AG08396 (cell line): ENCODE data around the gene ARHGAP28.
A peak's percentile ranks its signal among the peaks of the same experiment; 100 is the strongest.

Experiments used
- DNase-seq: peaks from one replicate; pipeline ENCODE4 v3.0.0; 2012; ENCODE audit warnings: low spot score, mixed read lengths

ARHGAP28 gene

DNA sequence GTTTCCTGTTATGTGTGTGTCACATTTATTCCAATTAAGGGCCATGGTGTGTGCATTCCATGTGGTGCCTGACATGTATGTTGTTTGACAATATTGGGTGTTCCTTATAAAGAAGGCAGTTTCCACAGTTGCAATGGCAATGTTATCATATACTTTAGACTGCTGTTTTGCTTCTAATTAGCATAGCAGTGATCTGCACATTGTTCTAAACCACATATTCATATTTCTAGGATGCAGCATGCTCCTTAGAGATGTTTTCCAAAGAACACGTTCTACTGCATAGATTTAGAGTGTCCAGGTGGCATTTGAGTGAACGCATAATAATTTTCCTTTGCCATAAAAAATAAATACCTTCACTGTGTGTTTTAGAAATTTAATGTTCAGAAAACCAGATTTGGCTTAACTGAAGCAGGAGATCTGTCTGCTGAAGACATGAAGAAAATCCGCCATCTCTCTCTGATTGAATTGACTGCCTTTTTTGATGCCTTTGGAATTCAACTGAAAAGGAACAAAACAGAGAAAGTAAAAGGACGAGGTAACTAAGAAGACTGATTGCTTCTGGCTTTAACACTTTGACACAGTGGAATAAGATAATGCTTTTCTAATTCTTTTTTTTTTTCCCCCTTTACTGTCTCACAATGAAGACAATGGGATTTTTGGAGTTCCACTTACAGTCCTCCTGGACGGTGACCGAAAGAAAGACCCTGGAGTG, 143.7 kb downstream of the ARHGAP28 start:
- DNase-seq, result no peak

DNA sequence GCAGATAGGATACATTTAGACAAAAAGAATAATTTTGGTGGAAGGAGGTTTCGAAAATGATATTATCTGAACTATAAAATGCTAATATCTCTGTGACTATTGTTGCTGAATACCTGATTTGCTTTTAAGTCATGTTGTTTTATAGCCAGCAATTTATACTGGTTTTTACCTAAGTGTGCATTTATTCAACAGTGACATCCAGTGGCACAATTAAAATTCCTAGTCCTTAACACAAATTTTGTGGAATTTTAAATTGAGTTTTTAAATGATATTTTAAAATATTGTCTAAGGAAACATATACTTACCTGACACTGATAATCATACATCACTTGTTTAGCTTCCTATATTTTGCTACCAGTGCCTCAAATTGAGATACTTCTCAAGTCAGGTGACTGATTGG, 144.8 kb downstream of the ARHGAP28 start:
- no peak for DNase-seq

DNA sequence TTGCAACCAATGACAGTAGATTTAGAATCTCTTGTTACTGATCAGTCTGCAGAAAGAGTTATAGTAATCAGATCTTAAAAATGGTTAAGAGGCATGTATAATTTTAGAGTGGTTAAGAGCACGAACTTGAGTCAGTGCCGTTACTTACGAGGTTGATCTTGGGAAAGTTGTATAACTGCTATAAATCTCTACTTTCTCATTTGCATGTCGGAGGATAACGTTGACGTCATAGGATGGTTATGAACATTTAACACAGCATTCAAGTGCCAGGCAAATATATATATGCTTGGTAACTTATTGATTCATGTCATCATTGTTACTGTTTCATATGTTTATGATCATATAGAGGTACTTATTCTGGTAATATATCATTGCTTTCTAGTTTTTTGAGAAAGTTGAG, 146.2 kb downstream of the ARHGAP28 start:
- DNase-seq, result no peak

DNA sequence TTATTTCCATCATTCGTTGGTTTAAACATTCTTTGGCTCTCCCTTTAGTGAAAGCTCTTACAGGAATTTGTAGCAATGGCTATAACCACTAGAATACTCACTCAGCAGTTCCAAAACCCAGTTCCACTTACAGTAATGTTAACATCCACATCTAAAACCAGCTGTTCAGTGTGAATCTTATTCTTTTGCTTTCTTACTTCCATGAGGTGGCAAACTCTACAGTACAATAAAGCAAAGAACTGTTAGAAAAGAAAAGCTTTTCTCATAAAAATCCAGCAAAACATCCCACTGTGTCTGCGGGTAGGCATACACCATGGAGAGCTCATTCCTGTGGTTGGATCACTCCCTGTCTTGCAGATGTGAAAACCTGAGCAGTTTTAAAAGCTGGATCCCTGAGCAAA, 147.1 kb downstream of the ARHGAP28 start:
- DNase-seq, result no peak

DNA sequence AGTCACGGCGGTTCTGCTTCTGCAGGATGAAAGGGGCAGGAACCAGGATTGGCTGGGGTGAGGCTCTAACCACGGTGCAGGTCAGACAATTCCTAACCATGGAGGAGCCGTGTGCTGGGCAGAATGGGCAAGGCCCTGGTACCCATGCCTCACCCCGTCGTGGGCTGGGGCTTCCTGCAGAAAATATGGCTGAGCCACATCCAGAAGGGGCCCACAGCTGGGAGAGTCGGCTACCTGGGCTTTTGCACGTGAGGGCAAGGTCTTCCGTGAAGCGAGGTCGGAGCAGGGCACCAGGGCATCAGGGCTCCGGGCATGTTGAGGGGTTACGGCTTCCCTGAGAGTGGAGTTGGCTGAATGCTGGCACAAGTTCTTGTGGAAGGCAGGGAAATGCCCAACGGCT, 147.8 kb downstream of the ARHGAP28 start:
- no peak for DNase-seq

DNA sequence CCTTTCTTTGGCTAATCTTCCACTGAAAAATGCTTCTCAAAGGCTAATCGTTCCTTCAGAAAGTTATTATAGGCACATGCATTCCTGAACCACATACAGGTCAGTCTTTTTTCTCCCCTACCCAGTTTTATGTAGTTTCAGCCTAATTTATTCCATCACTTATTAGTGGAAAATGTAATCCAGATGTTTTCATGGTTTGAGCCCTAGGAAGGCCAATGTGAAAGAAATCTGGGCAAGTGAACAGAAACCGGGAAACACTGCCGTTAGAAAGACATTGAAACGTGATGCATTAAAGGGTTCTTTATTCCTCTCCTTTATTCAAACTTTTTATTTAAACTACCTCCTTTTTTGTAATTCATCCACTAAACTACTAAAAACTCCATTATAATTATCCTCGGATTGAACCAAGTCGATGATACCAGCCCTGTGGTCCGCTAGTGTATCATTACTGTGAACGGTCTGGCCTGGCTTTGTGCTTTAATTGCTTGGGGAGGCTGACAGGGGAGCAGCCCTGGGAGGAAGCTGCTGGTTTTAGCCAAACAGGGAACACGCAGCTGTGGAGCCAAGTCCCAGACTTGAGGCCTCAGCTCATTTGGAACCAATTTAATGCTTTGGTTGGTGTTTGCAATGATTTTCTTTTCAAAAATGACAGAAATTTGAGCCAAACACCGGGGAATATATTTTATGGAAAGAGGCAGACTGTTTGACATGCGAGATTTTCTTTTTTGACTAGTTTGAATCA, 149.2 kb downstream of the ARHGAP28 start:
- DNase-seq, result no peak

DNA sequence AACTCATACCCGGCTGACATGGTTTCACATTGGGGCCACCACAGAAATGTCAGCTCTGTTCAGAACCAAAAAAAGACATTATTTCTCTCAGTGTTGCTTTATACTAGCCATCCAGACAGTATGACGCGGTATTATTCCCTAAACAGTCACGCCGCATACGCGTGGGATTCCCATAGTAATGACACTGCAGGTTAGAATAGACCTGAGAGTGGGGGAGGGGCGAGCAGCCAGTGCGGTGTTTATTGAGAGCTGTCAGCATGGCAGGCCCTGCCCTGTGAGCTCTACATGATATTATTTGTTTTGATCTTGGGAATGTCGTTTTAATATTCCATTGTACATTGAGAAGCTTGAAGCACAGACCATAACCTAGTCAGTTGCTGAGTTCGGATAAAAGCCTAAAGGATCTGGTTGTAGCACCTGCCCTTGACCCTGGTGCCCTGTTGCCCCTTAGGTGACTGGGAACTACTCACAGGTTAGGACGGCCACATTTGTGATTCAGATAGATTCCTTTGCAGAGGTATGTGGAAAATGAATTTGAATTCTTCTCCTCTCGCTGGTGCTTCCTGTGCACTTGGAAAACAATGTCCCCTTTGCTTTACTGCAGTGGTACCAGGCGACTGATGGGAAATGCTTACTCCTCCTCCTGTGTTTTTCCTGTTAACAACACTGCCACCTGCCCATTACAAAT, 150.1 kb downstream of the ARHGAP28 start:
- DNase-seq, result no peak

DNA sequence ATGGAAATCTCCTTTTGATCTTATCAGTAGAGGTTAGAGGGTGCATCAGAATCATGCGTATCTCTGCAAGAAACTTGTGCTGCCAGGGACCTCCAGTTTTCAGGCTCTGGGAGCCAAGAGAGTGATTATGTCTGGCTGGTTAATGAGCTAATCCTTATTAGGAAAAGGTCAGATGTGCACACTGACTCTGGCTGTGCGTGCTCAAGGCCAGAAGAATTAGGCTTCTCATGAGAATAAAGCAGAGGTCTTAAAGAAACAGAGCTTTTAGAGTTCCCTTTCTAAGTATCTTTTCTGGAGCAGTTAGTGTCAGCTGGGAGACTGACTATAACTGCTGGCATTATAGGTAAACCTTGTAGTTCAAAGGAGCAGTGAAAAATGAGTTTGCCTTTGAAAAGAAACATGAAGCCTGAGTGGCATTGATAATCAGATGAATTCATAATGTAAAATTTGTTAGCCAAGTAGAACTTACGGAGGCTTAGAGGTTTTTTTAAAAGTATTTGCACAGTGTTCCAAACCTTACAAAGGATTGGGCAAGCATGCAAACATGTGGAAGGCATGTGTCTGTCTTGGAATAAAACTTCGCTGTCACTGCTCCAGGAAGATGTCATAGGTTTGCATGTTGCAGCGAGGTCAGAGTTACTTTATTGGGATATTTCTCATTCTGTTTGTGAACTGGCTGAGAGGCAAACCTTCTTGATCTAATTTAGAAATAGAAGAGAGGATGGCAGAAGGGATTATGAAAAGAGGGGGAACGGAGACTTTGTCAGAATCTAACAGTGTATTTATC, 151.7 kb downstream of the ARHGAP28 start:
- DNase-seq, result no peak

DNA sequence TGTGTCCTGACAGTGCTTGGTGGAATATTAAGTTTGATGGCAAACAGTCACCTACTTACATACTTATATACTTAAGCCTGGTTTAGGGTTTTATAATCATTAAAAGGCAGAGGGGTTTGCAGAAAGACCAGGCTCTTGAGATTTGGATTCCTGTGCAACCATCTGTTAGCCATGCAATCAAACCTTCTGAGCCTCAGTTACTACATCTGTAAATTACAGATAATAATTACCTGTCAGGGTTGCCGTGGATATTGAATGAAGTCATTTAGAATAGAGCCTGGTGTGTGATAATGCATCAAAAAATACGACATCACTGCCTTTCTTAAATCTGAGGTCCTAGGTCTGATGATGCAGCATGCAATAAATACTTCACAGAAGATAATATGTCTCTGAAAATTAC, 152.9 kb downstream of the ARHGAP28 start:
- no peak for DNase-seq

DNA sequence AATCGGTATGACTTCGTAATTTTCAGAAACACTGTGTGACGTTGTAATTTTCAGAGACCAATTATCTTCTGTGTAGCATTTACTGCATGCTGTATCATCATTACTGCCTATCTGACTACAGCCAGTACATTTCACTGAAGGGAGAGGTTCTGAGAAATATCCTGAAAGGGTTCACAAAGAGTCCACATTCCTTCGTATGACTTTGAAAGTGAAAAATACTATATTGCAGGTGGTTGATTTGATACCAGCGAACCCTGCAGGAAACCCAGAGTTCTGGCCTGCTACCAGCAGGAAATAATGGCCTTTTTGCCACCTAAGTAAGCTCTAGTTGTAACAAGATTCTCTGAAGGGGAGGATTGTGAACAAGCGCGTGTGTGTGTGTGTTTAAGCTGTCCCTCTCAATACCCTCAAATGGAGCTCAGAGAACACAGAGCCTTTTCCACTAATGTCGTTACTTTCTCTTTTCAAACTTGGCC, 155.5 kb downstream of the ARHGAP28 start:
- no peak for DNase-seq

DNA sequence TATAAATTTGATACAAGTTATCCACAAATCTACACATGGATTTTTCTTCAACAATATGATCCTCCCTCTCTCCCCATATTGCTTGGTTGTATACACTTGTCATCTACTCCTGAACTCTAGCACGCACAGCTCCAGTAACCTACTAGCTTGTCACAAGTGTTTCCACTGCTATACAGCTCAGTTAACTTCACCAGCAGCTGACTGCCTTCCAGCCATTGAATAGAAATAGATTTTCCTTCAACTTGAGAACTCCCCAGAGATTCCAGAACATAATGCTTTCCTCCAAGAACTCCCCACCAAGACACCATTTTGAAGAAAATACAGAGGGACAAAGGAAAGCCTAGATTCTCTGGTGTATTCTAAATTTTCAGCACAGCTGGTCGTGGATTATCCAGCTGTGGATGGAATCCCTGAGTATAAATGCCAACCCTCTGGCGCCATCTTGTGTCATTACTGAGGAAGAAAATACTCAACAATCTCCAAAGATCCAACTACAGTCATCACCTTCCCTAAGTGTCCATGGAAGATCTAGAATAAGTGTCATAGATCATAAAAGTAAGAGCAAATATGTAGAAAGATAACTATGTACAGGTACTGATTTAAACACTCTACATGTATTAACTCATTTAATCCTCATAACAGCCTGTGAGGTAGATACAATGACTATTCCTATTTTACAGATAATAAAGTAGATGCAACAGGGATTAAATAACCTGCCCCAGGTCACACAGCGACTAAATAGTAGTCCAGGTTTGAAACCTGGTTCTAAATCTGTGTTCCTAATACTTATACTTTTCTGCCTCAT, 156.7 kb downstream of the ARHGAP28 start:
- DNase-seq, result peak; percentile 62

DNA sequence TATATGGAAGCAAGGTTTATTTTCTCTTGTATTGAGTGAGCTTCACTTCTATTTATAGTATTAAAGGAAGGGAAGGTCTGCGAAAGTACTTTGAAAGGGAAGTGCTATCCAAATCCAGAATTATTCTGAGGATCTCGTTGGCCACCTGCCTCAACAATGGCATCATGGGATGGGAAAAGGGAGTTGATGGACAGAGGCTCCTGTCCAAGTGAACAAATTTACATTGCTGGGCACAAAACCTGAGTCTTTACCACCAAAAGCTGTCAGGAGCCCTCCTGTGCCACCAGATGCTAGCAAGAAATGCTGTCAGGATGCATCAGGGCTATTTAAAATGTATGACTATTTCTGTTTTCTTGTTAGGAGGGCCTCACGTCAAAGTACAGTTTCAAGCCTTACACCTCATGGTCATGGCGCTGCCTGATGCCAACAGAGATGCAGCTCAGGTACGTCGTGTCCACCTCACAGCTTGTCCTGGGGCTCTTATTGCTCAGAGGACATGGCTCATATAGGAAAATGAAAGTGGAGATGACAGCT, 157.3 kb downstream of the ARHGAP28 start:
- no peak for DNase-seq

DNA sequence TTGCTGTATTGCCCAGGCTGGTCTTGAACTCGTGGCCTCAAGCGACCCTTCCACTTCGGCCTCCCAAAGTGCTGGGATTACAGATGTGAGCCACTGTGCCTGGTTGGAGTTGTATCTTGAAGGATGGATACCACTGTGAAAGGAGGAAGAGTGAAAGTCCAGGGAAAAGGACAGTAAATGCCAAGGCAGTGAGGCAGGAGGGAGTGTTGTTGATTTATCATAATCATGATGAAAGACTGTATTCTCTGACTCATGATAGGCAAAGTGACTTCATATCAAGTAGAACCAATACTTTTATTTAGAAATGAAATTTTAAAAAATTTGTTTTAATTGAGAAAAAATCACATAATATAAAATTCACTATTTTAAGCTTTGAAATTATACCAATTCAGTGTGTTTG, 162.3 kb downstream of the ARHGAP28 start:
- peak; percentile 14 for DNase-seq

DNA sequence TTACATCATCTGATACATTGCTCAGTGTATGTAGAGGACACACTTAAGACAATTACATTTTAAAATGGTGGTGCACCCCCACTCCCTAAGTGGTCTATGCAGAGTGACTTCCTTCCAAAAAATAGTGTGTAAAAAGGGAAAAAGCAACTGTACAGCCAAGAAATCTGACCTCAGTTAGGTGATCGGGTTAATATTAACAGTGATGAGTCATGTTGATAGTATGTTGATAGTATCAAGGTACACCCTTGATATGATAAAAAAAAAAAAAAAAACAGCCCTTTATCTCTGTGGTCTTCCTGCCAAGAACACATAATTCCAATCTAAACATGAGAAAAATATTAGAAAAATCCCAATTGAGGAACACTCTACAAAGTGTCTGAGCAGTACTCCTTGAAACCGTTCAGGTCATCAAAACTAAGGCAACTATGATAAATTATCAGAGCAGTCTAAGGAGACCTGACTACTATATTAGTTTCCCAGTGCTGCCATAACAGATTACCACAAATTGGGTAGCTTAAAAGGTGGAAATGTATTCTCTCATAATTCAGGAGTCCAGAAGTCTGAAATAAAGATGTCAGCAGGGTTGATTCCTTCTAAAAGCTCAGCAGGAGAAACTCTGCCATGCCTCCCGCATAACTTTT, 171.9 kb downstream of the ARHGAP28 start:
- DNase-seq, result no peak

DNA sequence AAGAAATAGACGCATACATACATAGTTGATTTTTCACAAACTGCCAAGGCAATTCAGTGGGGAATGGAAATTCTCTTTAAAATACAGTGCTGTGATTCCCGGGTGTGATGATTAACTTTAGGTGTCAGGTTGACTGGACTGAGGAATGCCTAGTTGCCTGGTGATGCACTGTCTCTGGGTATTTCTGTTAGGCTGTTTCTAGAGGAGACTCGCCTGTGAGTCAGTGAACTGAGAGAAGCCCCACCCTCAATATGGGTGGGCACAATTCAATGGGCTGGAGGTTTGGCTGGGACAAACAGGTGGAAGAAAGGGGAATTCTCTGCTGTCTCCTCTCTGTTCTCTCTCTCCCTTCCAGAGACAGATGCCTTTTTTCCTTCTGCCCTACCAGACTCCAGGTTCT, 187.6 kb downstream of the ARHGAP28 start:
- DNase-seq, result no peak

DNA sequence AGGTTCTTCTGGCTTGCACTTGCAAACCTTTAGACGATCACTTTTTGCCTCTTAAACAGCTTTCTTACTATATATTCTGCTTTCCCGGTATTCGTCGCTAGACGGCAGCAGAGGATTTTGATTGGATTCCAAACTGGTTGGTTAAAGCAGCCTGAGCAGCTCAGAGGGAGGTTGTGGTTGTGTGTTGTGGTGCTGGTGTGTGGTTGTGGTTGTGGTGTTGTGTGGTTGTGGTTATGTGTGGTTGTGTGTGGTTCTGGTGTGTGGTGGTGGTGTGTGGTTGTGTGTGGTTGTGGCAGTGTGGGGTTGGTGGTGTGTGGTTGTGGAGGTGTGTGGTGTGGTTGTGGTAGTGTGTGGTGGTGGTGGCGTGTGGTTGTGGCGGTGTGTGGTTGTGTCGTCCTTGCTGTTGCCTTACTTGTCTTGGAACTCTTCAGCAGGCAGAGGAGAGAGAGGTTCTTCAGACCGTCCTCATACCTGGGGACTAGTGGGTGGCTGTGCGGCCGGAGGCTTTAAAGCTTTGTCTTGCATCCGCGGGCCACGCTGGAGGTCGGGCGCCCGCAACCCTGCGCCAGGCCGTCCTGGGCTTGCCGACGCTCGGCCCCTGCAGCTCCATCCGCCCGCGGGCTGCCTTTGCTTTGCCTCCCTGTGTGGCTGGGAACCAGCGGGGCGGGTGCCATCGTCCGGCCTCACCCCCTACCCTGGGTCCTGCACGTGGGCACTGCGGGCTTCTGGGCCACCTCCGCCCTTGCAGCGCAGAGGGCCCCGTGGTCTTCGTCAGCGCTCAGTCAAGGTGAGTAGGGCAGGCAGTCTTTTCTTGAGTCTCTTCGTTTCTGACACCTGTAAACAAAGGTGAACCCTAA, 190.8 kb downstream of the ARHGAP28 start:
- DNase-seq, result peak; percentile 80

DNA sequence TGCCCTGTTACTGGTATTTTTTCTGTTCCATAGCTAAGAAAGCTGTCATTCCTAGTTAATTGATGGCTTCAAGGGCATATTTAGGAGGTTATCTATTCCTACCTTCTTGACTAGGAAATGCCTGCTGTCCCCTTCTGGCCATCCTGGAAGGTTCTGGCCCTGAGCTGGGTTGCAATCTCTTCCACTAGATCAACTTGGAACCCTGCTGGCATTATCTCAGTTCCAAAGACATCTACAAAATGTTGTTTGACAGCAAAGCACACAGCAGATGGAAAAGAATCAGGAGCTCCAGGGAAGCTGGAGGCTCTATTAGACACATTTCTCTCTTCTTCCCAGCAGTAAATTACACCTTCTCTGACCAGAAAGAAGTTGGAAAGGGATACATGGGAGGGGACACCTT, 192.1 kb downstream of the ARHGAP28 start:
- DNase-seq, result no peak

DNA sequence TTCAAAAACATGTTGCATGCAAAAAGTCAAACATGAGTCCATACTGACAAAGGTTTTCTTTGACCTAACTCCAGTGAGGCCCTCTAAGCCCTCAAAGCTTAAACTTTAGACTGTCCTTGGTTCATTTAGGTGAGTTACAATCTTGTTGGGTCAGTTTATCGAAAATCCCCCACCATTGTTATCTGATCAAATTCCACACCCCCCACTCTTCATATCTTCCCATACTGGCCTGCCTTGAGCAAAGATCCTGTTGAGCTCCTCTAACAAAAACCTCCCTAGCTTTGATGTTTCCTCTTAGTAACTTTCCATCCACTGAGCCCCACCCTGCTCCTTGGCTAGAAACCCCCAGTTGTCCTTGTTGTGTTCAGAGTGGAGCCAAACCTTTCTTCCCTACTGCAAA, 193.7 kb downstream of the ARHGAP28 start:
- no peak for DNase-seq

DNA sequence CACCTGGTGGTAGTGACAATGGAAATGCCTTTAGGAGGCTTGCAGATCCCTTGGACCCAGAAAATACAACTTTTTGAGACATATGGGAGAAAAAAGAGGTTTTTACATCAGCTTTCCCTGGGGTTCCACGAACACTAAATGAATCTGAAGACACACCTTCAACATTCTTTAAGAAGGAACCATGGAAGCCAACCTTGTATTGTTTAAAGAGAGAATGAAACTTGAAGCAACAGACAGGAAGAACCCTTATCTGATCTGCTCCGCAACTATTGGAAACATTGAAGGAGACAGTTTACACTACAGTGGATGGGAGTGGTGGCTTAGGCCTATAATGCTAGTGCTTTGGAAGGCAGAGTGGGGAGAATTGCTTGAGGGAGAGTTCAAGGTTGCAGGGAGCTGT, 197.6 kb downstream of the ARHGAP28 start:
- DNase-seq, result no peak

DNA sequence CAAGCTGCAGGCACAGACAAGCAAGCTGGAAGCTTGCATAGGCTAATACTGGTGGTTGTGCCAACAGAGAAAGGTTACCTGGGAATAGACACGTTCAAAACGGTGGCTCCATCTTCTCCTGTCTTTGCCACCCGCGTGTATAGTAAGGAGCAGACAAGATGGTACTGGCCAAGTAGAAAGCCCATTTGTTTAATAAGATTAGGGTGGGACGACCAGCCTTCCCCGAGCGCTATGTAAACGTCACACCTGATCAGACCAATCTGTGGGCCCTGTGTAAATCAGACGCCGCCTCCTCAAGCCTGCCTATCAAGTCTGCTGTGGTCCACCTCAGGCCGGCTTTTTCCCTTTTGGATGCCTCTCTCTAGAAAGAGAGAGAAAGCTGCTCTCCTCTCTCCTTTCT, 198.8 kb downstream of the ARHGAP28 start:
- no peak for DNase-seq
